GM12801 (cell line): ENCODE results near the gene APP.

Source experiments
- TF ChIP-seq, protein P1 (sequence below): IDR thresholded peaks from one replicate; pipeline ENCODE4 v1.5.1; 2011; ENCODE audit warnings: control low read depth; ENCODE audit not compliant: insufficient read length; ENCODE audit errors: extremely low read depth

Gene APP

DNA sequence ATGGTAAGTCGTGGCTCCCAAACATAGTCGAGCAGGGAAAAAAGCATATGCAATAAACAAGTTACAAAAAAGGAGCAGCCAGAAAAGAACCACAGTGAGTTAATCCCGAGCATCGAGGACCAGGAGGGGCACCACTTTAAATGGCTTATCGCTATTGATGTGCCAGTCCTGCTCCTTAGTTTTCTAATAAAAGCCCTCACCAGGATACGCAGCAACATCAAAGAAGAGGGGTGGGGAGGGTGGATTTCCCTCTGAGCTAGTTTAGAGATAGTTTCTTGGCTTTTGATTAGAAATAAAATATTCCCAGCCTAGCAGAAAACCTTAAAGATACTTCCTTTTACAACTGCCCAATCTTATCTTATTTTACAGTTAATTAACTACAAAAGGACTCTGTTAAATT lies 265.4 kb downstream of the APP start:
- TF ChIP-seq, protein P1, sequence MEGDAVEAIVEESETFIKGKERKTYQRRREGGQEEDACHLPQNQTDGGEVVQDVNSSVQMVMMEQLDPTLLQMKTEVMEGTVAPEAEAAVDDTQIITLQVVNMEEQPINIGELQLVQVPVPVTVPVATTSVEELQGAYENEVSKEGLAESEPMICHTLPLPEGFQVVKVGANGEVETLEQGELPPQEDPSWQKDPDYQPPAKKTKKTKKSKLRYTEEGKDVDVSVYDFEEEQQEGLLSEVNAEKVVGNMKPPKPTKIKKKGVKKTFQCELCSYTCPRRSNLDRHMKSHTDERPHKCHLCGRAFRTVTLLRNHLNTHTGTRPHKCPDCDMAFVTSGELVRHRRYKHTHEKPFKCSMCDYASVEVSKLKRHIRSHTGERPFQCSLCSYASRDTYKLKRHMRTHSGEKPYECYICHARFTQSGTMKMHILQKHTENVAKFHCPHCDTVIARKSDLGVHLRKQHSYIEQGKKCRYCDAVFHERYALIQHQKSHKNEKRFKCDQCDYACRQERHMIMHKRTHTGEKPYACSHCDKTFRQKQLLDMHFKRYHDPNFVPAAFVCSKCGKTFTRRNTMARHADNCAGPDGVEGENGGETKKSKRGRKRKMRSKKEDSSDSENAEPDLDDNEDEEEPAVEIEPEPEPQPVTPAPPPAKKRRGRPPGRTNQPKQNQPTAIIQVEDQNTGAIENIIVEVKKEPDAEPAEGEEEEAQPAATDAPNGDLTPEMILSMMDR, result no peak

GRCh38 chr21:25904044-25904695 lies 266.4 kb downstream of the APP start:
- TF ChIP-seq, protein P1, result no peak

- TF ChIP-seq, protein P1, result no peak
These were observed 267.0 kb downstream of the APP start for GRCh38 chr21:25903607-25904006.

DNA sequence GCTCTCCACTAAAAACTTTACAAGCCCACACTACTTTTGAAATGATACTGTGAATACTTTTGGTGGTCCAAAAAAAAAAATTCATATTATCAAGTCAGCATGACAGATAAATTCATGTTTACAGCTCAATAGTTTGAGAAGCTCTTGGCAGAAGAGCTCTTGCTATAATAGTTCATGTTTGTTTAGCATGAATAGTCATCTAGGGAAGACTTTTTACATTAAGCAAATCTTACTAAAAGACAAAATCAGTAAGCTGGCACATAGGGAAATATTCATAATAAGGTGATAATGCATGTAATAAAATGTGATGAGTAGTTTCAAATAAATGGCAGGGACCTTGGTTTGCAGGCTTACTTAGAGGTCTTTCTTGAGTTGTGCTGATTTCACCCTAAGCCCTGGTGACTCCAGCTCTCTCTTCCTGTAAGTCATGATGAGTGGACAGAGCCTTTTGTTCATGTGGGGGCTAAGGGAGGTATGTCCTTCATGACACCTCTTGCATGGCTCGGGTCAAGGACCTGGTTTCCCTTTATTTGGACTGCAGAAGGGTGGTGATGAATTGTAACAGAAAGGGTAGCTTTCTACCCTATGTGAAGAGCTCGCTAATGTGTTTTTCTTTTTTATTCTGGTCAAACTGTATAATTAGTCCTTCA lies 269.1 kb downstream of the APP start:
- TF ChIP-seq, protein P1, result no peak

DNA sequence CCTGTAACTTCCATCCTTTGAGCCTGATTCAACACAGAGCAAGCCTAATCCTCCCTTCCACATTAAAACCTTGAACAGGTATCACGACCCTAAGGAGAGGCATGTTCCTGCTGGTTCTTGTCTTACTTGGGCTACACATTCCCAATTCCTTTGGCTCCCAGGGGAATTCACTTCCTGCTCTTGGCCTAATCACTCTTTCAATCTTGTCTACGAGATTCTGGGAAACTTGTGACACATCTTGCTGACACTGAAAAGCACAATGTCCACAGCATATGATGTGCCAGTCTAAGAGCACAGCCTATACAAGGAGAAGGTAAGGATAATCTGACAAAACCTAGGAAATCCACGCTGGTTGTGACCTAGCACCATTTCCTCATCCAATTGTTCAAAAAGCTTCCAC lies 271.9 kb downstream of the APP start:
- TF ChIP-seq, protein P1, result no peak

DNA sequence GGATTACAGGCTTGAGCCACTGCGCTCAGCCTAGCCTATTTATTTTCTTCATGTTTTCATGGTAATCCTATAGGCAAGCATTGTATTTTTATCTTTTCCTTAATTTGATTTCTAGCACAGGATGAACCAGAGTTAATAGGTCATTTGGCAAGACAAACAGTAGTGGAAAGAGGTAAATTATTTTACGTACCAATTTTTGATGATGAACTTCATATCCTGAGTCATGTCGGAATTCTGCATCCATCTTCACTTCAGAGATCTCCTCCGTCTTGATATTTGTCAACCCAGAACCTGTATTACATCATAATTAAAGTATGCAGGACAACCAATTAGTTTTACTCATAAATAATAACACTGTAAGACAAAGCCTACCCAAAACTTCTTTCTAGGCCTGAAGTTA lies 273.2 kb downstream of the APP start:
- TF ChIP-seq, protein P1, result no peak

- TF ChIP-seq, protein P1, result no peak
These were observed 274.0 kb downstream of the APP start for GRCh38 chr21:25896501-25897056.
